NK-92 (cell line): Measurements from ENCODE around the gene DNASE1.

ENCODE experiments used
- DNase-seq: peaks from one replicate; lab custom pipeline; 2025; ENCODE audit not compliant: unreplicated experiment; lab: John Stamatoyannopoulos, UW

DNASE1 gene

DNA sequence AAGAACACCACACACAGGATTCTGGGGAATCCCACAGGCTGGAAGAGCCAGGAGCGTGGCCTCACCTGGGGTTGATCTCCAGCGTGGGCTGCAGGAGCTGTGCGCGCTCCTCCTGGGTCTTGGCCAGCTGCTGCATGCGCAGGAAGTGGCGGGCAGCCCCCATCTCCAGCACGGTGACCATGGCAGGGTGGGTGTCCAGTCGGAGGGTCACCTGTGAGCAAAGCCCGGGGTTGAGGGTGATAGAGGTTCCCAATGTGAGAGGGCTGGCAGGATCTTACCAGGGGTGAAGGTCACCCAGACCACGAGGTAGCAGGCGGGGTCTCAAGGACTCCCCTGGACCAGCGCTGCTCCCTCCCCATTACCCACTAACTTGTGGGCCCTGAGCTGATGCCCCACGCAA lies 7.4 kb downstream of the DNASE1 start:
- DNase-seq = no peak

- DNase-seq = no peak
Observed at GRCh38 chr16:3662601-3663000, 8.1 kb downstream of the DNASE1 start.

- DNase-seq = no peak
Observed at GRCh38 chr16:3664187-3664896, 9.9 kb downstream of the DNASE1 start.

- DNase-seq = no peak
Observed at GRCh38 chr16:3665508-3665907, 11.0 kb downstream of the DNASE1 start.

- DNase-seq = no peak
Observed at GRCh38 chr16:3668626-3669025, 14.1 kb downstream of the DNASE1 start.

DNA sequence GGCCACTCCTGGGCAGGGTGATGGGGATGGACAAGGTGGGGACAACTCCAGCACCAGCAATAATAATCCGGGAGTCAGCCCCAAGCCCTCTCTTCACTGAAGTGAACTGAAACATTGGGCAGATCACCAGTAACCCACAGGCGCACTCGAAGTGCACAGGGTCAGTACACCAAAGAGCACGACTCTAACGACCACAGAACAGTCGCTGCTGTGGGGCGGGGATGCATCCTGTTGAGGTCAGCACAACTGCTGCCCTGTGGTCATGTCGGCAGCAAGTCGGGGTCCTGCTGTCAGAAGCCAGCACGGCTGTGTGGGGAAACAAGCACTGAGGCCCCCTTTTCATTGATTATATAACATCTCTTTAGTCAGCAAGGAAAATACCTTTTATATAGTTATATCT lies 14.6 kb downstream of the DNASE1 start:
- no peak for DNase-seq

- no peak for DNase-seq
Observed at GRCh38 chr16:3670711-3671110, 16.2 kb downstream of the DNASE1 start.

- DNase-seq = no peak
Observed at GRCh38 chr16:3671424-3671823, 16.9 kb downstream of the DNASE1 start.

- DNase-seq = no peak
Observed at GRCh38 chr16:3672571-3673041, 18.1 kb downstream of the DNASE1 start.

- no peak for DNase-seq
Observed at GRCh38 chr16:3673201-3673600, 18.7 kb downstream of the DNASE1 start.

DNA sequence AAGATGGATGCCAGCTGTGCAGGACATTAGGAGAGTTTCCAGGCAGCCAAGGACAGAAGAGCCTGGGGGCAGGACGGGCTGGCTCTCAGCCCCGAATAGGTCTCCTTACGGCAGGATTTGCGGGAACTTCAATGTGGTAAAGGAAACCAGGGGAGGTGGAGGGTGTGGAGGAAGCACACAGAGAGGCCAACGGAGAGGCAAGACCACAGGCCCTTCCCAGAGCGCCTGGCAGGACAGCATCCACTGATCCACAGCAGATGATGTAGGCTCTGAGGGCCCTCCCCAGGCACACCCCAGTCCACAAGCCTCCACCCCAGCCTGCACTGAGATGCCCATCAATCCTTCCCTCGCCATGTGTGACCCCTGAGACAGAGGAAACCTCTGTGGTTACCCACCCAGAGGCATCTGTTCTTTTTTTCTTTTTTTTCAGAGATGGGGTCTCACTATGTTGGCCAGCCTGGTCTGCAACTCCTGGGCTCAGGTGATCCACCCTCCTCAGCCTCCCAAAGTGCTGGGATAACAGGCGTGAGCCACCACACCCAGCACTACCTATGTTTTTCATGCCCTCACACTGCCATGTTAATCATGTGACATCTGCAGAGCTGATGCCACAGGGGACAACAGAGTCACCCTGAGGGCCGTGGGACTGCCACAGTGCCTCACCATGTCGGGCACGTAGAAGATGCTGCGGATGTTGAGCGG lies 19.3 kb downstream of the DNASE1 start:
- no peak for DNase-seq

- no peak for DNase-seq
Observed at GRCh38 chr16:3674513-3675295, 20.2 kb downstream of the DNASE1 start.

DNA sequence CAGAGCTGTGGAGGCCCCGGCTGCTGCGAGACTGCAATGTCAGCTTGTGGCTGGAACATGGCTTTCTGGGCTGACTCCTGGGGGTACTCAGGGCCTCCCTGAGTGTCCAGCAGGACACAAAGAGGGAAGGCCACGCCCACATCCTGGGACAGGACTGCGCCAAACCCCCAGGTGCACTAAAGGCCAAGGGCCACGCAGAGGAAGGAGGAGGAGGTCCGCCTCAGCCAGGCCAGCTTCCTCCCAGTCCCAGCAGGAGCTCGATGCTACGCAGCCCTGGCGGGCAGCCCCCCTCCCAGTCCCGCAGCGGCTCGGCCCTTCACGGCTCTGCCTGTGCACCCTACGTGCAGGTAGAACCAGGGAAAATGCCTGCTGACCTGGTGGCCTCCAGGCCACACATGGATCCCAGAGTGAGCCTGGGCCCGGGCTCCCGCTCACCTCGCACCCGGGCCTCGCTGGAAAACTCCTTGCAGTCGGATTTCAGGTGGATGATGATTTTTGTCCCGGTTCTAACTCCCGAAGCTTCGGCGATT lies 21.2 kb downstream of the DNASE1 start:
- DNase-seq = no peak

- DNase-seq = no peak
Observed at GRCh38 chr16:3677994-3678393, 23.5 kb downstream of the DNASE1 start.

DNA sequence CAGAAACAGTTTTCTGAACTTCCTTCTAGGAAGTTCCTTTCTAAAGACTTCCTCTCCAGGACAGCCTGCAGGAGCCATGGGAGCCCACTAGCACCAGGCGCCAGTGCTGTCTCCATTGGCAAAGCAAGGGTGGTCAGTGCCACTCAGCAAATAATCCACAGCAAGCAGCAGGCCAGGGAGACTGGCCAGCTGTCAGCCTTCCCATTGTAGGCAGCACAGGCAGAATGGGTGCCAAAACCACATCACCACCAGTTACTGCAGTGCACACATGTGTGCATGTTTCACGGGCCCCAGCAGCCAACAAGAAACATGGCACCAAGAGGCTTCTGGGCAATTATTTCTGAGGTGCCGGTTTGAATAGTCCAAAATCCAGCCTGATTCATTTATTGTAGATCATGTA lies 26.7 kb downstream of the DNASE1 start:
- DNase-seq = no peak

DNA sequence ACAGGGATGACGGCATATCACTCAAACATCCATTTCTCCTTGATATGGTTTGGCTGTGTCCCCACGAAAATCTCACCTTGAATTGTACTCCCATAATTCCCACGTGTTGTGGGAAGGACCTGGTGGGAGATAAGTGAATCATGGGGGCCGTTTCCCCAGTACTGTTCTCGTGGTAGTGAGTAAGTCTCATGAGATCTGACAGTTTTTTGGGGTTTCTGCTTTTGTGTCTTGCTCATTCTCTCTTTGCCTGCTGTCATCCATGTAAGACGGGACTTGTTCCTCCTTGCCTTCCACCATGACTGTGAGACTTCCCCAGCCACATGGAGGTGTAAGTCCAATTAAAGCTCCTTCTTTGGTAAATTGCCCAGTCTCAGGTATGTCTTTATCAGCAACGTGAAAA lies 32.5 kb downstream of the DNASE1 start:
- DNase-seq = no peak

DNA sequence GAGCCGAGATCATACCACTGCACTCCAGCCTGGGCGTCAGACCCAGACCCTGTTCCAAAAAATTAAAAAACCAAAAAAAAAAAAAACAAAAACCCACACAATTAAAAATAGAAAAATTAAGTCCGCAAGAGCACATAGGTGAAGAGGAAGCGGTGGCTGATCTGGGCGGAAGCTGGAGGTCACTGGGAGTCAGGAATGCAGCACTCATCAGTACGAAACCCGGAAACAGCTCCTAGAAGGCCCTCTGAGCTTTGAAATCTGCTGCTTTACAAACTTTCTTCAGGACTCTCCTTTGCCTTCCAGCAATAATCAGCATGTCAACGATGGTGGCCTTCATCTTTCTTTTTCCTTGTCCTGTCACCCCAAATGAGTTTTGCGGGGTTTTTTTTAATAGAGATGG lies 33.3 kb downstream of the DNASE1 start:
- DNase-seq = no peak

- DNase-seq = no peak
Observed at GRCh38 chr16:3689731-3690130, 35.2 kb downstream of the DNASE1 start.

DNA sequence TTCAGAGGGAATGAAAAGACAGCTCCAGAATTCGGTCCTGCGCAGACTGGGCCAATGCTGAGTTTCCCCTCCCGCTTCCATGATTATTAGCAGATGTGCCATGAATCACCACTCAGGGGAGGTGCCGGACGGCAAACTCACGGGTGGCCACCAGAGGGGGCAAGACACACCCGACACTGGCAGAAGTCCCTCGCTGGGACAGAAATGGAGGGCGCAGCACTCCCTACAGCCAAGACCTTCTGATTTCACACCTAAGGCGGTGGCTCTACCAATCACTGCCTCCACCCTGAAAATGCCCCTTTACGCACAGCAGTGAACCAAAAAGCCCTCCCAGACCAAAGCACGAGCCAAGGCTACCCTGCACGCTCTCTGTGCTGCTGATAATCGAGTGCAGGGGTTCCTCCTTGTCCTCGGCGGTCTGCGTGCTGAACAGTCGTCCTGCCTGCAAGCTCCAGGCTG lies 36.0 kb downstream of the DNASE1 start:
- DNase-seq = no peak

- DNase-seq = no peak
Observed at GRCh38 chr16:3690980-3691720, 36.7 kb downstream of the DNASE1 start.

DNA sequence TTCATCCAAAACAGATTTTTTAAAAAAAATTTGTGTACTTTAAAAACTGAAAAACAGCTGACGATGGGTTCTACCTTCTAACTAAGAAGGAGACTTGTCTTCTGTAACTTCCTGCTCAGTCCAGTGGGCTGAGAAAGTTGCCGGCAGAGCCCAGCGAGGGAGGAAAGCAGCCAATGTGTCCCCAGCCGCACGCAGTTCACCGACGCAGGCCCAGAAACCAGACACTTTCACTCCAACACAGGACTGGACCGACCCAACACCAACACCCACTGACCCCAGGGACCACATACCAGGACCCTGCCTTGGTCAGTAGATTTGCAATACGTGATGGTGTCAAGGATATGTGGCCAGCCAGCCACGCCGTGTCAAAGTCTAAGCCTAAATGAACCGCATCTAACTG lies 37.3 kb downstream of the DNASE1 start:
- no peak for DNase-seq
